Measurements from ENCODE around the gene MICAL3.

MICAL3 gene

DNA sequence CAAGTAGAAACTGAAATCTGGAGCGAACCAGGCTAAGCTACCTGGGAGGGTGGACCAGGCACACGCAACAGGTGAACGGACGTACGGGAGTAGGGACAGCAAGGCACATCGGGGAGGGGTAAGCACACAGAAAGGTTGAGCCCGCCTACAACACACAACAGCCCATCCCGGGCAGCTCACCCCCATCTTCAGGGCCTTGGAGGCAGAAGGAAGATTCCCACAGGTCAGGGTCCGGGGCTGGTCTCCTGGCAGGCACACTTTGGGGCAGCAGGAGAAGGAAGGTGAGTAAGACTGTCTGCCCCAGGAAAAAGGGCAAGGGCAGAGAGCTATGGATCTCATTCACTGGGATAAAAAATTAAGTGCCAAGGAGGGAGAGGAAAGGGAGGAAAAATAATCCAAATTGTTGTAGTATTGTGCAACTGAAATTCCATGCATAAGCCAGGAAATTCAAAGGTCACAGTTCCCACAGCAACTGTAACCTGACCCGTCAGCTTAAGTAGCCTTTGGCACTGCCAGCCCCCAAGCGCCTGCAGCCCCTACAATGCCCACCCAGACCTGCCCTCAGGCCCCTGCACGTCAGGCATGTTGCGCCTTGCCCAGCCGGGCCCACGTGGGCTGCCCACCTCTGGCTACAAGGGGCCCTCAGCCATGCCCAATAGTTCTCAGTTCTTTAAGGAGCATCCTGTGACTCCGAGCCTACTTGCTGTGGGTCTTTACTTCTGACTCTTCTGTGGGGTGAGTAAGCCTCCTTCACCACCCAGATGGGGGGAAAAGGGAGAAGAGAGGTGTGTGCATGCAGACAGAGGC, 51.8 kb downstream of the MICAL3 start:
- CTCF ChIA-PET, result interaction anchor here (0.7 kb wide), 1 partner anchor 61 kb away, joined by 4 read pairs; no protein-coding TSS in a partner anchor
- DNase-seq (ENCODE audit: extremely low spot score), result no peak
- POLR2A ChIA-PET, result no interaction called here
- no peak for TF ChIP-seq ZNF384 (IDR thresholded peaks at IDR 0.05)
- TF ChIP-seq PKNOX1 (IDR thresholded peaks at IDR 0.05), result no peak
- no peak for TF ChIP-seq SUZ12 (IDR thresholded peaks at IDR 0.05)
- TF ChIP-seq NFRKB (IDR thresholded peaks at IDR 0.05), result no peak
- no peak for TF ChIP-seq SP1 (IDR thresholded peaks at IDR 0.05)
- TF ChIP-seq L3MBTL2 (conservative IDR thresholded peaks at IDR 0.05), result no peak
- TF ChIP-seq LEF1 (IDR thresholded peaks at IDR 0.05; ENCODE audit: borderline replicate concordance), result no peak
- no peak for TF ChIP-seq BHLHE40 (IDR thresholded peaks at IDR 0.05; ENCODE audit: borderline replicate concordance)
- TF ChIP-seq ELF4 (IDR thresholded peaks at IDR 0.05), result no peak
- TF ChIP-seq FOXK2 (IDR thresholded peaks at IDR 0.05), result no peak
- no peak for TF ChIP-seq CTBP1 (IDR thresholded peaks at IDR 0.05; ENCODE audit: borderline replicate concordance)
- no peak for TF ChIP-seq TARDBP (IDR thresholded peaks at IDR 0.05)
- no peak for TF ChIP-seq HDGF (IDR thresholded peaks at IDR 0.05; ENCODE audit: borderline replicate concordance)
- TF ChIP-seq FOXA1 (IDR thresholded peaks at IDR 0.05), result no peak
- no peak for TF ChIP-seq ARNT (IDR thresholded peaks at IDR 0.05)

DNA sequence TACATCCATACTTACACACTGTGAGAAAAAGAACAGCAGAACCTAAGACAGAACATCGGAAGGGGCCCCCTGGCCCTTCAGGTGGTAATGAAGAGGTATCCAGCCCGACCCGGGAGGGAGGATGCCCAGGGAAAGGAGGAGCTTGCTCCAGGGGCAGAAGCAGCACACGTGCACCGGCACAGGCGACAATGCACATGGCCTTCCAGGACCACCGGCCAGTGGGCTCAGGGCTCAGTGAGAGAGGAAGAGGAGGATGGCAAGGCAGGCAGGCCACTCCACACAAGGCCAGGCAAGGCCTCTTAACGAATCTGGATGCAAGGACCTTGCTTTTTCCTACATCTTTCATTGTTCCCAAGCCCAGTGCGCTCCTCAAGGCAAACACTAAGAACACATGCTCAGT, 52.6 kb downstream of the MICAL3 start:
- no peak for DNase-seq (ENCODE audit: extremely low spot score)
- ChIA-PET POLR2A (no interaction called here), CTCF (no interaction called here)
- no peak for TF ChIP-seq SP1 (IDR thresholded peaks at IDR 0.05)

- POLR2A ChIA-PET, result no interaction called here
- no peak for TF ChIP-seq L3MBTL2 (conservative IDR thresholded peaks at IDR 0.05)
- TF ChIP-seq BHLHE40 (IDR thresholded peaks at IDR 0.05; ENCODE audit: borderline replicate concordance), result no peak
- no peak for TF ChIP-seq FOXK2 (IDR thresholded peaks at IDR 0.05)
- TF ChIP-seq PKNOX1 (IDR thresholded peaks at IDR 0.05), result no peak
- TF ChIP-seq FOXM1 (IDR thresholded peaks at IDR 0.05; ENCODE audit: borderline replicate concordance), result no peak
- CTCF ChIA-PET, result interaction anchor here (0.6 kb wide), 1 partner anchor 14 kb away, joined by 3 read pairs; no protein-coding TSS in a partner anchor
- no peak for DNase-seq (ENCODE audit: extremely low spot score)
Observed at GRCh38 chr22:17970201-17970708, 54.1 kb downstream of the MICAL3 start.

DNA sequence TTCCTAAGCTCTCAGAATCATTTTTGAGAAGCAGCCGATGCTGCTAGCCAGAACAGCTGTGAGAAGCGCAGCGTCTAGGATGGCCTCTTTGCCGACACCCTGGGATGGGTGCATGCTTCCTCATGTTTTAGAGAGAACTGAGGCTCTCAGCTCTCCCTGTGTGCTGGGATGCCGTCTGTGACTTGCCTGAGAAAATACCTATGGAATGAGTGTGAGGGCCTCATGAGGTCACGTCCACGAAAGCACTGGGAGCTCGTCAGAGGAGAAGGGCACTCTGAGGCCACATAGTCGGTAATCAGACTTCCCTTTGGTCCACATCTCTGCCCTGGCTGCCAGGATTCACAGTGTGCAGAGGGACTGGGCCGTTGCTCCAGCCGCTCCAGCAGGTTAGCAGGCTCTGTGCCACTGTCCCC, 54.7 kb downstream of the MICAL3 start:
- ChIA-PET POLR2A (no interaction called here), CTCF (interaction anchor here (0.6 kb wide), 1 partner anchor 14 kb away, joined by 3 read pairs; no protein-coding TSS in a partner anchor)
- DNase-seq (ENCODE audit: extremely low spot score), result no peak
- TF ChIP-seq LEF1 (IDR thresholded peaks at IDR 0.05; ENCODE audit: borderline replicate concordance) (no peak), FOXK2 (IDR thresholded peaks at IDR 0.05) (no peak), HDGF (IDR thresholded peaks at IDR 0.05; ENCODE audit: borderline replicate concordance) (no peak), PKNOX1 (IDR thresholded peaks at IDR 0.05) (no peak), ARNT (IDR thresholded peaks at IDR 0.05) (no peak), FOXA1 (IDR thresholded peaks at IDR 0.05) (no peak), TARDBP (IDR thresholded peaks at IDR 0.05) (no peak), ELF4 (IDR thresholded peaks at IDR 0.05) (no peak)

- no peak for DNase-seq (ENCODE audit: extremely low spot score)
- ChIA-PET CTCF (no interaction called here), POLR2A (no interaction called here)
- TF ChIP-seq FOXK2 (IDR thresholded peaks at IDR 0.05) (no peak), CTBP1 (IDR thresholded peaks at IDR 0.05; ENCODE audit: borderline replicate concordance) (no peak), LEF1 (IDR thresholded peaks at IDR 0.05; ENCODE audit: borderline replicate concordance) (no peak), SUZ12 (IDR thresholded peaks at IDR 0.05) (no peak), HDGF (IDR thresholded peaks at IDR 0.05; ENCODE audit: borderline replicate concordance) (no peak), NFRKB (IDR thresholded peaks at IDR 0.05) (no peak), PKNOX1 (IDR thresholded peaks at IDR 0.05) (no peak), FOXA1 (IDR thresholded peaks at IDR 0.05) (no peak), SP1 (IDR thresholded peaks at IDR 0.05) (no peak), L3MBTL2 (conservative IDR thresholded peaks at IDR 0.05) (no peak), ARNT (IDR thresholded peaks at IDR 0.05) (no peak), TARDBP (IDR thresholded peaks at IDR 0.05) (no peak), ZNF384 (IDR thresholded peaks at IDR 0.05) (no peak), BHLHE40 (IDR thresholded peaks at IDR 0.05; ENCODE audit: borderline replicate concordance) (no peak), ELF4 (IDR thresholded peaks at IDR 0.05) (no peak), FOXM1 (IDR thresholded peaks at IDR 0.05; ENCODE audit: borderline replicate concordance) (no peak)
Observed at GRCh38 chr22:17968126-17968525, 56.2 kb downstream of the MICAL3 start.

- no peak for DNase-seq (ENCODE audit: extremely low spot score)
- ChIA-PET POLR2A (no interaction called here), CTCF (interaction anchor here (1.1 kb wide), 1 partner anchor 110 kb away, joined by 4 read pairs; no protein-coding TSS in a partner anchor)
- TF ChIP-seq ARNT (IDR thresholded peaks at IDR 0.05) (no peak), BHLHE40 (IDR thresholded peaks at IDR 0.05; ENCODE audit: borderline replicate concordance) (no peak), FOXK2 (IDR thresholded peaks at IDR 0.05) (no peak), LEF1 (IDR thresholded peaks at IDR 0.05; ENCODE audit: borderline replicate concordance) (no peak), TARDBP (IDR thresholded peaks at IDR 0.05) (no peak), CTBP1 (IDR thresholded peaks at IDR 0.05; ENCODE audit: borderline replicate concordance) (no peak), SP1 (IDR thresholded peaks at IDR 0.05) (no peak), SUZ12 (IDR thresholded peaks at IDR 0.05) (no peak), FOXA1 (IDR thresholded peaks at IDR 0.05) (no peak), PKNOX1 (IDR thresholded peaks at IDR 0.05) (no peak), HDGF (IDR thresholded peaks at IDR 0.05; ENCODE audit: borderline replicate concordance) (no peak), FOXM1 (IDR thresholded peaks at IDR 0.05; ENCODE audit: borderline replicate concordance) (no peak), ELF4 (IDR thresholded peaks at IDR 0.05) (no peak), NFRKB (IDR thresholded peaks at IDR 0.05) (no peak), ZNF384 (IDR thresholded peaks at IDR 0.05) (no peak)
Observed at GRCh38 chr22:17966403-17966717, 58.0 kb downstream of the MICAL3 start.
